Sigmoid colon (tissue), 4 donors: Measurements from ENCODE around the gene HOXA2.

ENCODE experiments used
- EP300 ChIP-seq, 4 donors: sonication (generic); formaldehyde crosslinking; IDR thresholded peaks; one replicate each; pipeline ENCODE4 v1.6.1; 2017; ENCODE audit warnings: antibody characterized with exemption in 4 of 4
- POLR2A ChIP-seq, 2 donors: fragments of 450-650 bp; IDR thresholded peaks; one replicate each; pipeline ENCODE4 v1.6.1; 2016; ENCODE audit warnings: antibody characterized with exemption in 2 of 2, mild to moderate bottlenecking in 2 of 2, moderate library complexity in 2 of 2
- TF ChIP-seq, protein P1 (sequence below), 4 experiments: fragments of 450-650 bp in 3 of 4; fragments of 200-600 bp in 1 of 4; IDR thresholded peaks; one replicate each; pipeline ENCODE4 v1.5.1; 2016 to 2019; ENCODE audit warnings: antibody characterized with exemption in 4 of 4, mild to moderate bottlenecking in 3 of 4, moderate library complexity in 2 of 4

DNA sequence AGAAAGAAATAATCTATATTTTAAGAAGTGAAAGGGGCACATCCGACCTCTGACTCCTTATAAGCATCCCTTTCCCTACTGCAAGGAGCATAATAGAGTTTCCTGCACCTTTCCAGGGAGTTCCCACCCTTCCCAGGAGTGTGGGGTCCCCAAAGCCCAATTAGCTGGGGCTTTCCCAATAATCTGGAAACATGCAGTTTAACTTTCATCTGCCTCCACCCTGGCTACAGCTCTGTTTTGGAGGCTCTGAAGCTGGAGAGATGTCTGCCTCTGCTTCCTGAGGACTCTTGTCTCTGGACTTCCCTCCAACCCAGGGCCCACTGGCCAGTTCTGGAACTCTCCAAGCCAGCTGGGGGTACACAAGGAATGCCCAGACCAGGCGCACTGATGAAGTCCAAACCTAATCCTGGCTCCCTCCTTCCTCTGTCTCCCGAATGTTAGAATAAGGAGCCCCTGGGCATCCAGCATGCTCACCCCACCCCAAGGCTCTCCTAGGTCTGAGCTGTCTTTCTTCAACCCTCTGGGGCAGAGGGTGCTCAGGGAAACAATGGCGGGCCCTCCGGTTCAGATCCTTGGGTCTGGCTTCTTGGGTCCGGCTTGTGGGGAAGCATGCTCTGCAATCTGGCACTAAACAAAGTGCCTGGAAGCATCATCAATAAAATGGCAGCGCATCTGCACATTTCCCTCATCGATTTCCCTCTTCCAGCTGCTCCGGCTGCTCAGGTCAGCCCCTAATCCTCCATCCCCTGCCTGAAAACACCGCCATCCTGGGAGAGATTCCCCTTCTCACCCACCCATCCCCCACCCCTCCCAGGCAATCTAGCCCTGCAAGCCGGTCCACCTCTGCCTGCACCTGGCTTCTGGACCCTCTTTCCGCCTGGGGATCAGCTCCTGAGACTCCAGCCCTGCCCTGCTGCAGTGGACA, 14.7 kb upstream of the HOXA2 start:
- TF ChIP-seq POLR2A (IDR thresholded peaks at IDR 0.05) (no peak), EP300 (IDR thresholded peaks at IDR 0.05) (no peak)
- TF ChIP-seq, protein P1, sequence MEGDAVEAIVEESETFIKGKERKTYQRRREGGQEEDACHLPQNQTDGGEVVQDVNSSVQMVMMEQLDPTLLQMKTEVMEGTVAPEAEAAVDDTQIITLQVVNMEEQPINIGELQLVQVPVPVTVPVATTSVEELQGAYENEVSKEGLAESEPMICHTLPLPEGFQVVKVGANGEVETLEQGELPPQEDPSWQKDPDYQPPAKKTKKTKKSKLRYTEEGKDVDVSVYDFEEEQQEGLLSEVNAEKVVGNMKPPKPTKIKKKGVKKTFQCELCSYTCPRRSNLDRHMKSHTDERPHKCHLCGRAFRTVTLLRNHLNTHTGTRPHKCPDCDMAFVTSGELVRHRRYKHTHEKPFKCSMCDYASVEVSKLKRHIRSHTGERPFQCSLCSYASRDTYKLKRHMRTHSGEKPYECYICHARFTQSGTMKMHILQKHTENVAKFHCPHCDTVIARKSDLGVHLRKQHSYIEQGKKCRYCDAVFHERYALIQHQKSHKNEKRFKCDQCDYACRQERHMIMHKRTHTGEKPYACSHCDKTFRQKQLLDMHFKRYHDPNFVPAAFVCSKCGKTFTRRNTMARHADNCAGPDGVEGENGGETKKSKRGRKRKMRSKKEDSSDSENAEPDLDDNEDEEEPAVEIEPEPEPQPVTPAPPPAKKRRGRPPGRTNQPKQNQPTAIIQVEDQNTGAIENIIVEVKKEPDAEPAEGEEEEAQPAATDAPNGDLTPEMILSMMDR (IDR thresholded peaks at IDR 0.05) = no peak
